HG03103 (cell line): ENCODE results near the gene UGT1A6.
"Not testable (repeated sequence)": the region's sequence is repeated elsewhere in the genome, so short reads cannot be mapped to it uniquely, and the experiment has no call there.

ENCODE experiments used
- ATAC-seq: cut with Tn5 transposase; IDR thresholded peaks from one replicate; pipeline ENCODE4 v1.9.1; 2021; ENCODE audit warnings: low read depth; ENCODE audit not compliant: unreplicated experiment

The UGT1A6 gene

GRCh38 chr2:233684640-233685039 is 8.1 kb upstream of the UGT1A6 start:
- ATAC-seq: no peak

GRCh38 chr2:233686928-233687327 is 5.8 kb upstream of the UGT1A6 start:
- ATAC-seq: no peak

GRCh38 chr2:233688341-233688740 is 4.3 kb upstream of the UGT1A6 start:
- no peak for ATAC-seq

DNA sequence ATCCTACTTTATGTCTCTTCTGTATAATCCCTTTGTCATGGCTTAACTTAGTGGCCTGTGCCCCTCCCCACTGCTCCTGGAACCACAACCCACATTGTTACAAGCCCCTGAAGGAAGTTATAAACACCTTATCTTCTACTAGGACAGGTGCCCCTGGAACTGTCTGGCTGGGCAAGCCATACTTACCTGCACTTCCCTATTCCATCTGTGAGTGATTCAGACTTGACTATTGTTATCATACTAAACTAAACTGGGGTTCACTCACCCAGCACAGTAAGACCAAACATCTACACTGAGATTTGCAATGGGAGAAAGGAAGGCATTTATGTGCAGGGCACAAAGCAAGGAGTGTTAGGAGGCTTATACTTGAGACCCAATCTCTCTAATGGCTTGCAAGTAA is 3.7 kb upstream of the UGT1A6 start:
- no peak for ATAC-seq

GRCh38 chr2:233689501-233689900 is 3.2 kb upstream of the UGT1A6 start:
- no peak for ATAC-seq

- no peak for ATAC-seq
These were observed 2.2 kb upstream of the UGT1A6 start for GRCh38 chr2:233690444-233690843.

DNA sequence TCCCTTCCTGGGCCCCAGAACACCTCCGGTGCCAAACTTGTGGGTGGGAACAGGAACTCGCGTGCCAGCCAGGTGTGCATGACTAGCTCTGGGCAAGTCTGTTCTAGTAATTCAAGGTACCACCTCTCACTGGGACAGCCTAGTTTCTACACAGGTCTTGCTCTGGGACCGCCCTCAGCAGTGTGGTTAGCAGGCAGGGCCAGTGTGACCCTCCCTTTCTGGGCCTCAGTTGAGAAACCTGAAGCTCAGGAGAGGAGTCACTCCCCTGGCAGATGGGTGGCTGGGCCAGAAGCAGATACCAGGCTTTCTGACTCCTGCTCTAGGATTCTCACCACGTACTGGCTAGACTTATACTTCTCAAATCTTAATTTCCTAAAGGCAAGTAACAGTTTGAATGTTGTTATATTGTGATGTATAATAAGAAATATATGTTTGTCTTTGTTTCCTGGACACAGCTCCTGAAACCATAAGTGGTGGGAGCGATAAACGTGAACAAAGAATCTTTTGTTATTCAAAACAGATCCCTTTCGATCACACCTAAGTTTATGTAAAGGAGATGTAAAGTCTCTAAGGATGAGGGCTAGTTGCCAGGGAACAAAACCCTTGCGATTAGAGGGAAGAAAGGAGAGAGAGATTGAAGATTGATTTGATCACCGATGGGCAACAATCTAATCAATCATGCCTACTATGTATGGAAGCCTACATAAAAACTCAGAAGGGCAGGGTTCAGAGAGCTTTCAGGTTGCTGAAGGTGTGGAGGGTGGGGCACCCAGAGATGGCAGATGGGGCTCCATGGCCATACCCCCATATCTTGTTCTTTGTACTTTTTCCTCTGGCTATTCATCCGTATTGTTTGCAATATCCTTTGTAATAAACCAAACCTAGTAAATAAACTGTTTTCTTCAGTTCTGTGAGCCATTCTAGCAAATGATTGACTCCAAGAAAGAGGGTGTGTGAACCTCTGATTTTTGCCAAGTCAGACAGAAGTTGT is 952 bp upstream of the UGT1A6 start:
- no peak for ATAC-seq

- ATAC-seq: no peak
These were observed 1.3 kb downstream of the UGT1A6 start for GRCh38 chr2:233693963-233694362.

- no peak for ATAC-seq
These were observed 6.0 kb downstream of the UGT1A6 start for GRCh38 chr2:233698740-233699139.

DNA sequence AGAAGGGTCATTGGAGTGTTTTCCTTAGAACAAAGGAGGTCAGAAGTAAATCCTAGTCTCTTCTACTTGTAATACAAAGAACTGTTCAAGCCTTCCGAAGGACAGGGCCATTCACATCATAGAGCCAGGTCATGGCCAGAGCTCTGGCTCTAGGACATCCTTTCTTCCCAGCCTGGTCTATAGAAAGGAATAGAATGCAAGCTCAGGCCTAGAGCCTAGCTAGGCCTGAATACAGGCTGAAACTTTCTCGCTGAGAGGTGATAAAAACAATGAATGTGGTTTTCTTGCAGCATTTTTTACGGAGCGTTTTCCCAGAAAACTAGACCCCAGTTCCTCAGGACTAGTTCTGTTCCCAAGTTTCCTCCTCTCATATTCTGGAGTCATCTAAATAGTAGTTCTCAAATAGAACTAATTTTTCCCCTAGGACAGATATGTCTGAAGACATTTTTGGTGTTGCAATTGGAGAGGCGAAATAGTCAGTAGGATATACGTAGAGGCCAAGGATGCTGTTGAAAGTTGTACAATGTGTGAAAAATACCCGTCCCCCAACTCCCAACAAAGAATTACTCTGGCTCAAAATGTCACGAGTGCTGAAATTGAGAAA is 6.8 kb downstream of the UGT1A6 start:
- no peak for ATAC-seq

GRCh38 chr2:233700028-233700635 is 7.4 kb downstream of the UGT1A6 start:
- no peak for ATAC-seq

DNA sequence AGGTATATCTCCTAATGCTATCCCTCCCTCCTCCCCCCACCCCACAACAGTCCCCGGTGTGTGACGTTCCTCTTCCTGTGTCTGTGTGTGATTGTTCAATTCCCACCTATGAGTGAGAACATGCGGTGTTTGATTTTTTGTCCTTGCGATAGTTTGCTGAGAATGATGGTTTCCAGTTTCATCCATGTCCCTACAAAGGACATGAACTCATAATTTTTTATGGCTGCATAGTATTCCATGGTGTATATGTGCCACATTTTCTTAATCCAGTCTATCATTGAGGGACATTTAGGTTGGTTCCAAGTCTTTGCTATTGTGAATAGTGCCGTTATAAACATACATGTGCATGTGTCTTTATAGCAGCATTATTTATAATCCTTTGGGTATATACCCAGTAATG is 8.2 kb downstream of the UGT1A6 start:
- ATAC-seq: not testable (repeated sequence)

DNA sequence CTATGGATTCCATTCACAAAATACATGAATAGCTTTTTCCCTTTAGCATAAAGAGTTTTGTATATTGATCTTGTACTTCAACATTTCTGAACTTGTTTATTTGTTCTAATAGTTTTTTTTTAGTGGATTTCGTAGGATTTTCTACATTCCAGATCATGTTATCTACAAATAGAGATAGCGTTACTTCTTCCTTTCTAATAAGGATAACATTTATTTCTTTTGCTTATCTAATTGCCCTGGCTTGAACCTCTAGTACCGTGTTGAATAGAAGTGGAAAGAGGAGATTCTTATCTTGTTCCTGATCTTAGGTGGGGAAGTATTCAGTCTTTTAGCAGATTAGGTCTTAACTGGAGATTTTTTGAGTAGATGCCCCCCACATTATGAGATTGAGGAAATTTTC is 9.5 kb downstream of the UGT1A6 start:
- ATAC-seq: no peak

DNA sequence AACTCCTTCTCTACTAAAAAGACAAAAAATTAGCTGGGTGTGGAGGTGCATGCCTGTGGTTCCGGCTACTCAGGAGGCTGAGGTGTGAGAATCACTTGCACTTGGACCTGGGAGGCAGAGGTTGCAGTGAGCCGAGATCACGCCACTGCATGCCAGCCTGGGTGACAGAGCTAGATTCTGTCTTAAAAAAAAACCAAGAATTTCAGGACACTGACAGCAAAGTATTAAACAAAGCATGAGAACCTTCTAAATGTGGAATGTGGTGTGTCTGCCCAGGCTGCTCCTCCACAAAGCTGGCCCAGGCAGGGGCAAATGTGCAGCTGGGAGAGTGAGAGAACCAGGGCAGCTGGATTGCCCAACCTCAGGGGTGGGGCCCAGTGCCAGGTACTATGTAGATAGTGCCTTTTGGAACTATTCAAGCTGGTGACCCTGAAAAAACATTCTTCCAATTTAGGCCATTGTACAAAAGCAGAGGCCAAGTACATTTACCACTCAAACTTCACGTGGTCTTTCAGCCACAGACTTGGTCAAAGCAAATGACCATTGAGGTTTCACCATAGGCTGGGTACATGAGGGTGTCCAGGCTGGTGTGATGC is 13.3 kb downstream of the UGT1A6 start:
- ATAC-seq: no peak

DNA sequence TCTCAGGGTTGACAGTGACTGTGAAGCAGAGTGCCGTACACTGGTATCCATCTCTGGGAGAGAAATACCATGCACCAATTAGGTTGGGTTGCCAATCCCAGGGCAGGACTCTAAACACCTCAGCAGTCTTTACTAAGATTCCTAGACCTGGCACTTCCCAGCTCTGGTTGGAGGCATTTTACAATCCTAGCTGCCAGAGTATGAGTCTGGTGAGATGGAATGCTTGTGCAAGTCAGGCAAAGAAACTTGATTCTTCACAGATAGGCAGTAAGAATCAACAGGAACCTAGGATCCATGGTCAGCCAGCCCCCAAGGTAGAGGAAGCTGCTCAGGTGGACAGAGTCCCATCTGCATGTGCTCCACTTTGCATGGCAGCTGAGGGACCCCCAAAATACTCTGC is 14.0 kb downstream of the UGT1A6 start:
- no peak for ATAC-seq

DNA sequence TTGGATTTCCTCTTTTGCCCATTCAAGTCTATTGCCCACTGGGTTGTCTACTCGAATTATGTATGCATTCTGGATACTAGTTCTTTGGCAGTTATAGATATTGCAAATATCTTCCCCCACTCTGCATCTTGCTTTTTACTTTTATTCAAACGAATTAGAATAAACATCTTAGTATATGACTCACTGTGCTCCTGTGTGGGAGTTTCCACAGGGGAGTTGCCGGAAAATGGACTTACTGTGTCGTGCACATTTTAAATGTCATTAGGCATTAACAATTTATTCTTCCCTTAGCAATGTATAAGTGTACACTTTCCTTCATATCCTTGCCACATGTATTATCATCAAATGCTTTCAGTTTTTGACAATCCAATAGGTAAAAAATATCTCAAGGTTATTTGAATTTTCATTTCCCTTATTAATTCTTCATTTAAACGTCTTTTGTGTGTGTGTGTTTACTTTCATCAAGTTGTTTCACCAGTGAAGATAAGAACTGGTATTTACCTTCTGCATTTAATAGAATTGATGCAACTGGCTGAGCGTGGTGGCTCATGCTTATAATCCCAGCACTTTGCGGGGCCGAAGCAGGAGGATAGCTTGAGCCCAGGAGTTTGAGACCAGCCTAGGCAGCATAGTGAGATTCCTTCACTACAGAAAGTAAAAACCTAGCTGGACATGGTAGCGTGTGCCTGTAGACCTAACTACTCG is 15.4 kb downstream of the UGT1A6 start:
- ATAC-seq: no peak

GRCh38 chr2:233708942-233709341 is 16.3 kb downstream of the UGT1A6 start:
- ATAC-seq: no peak

DNA sequence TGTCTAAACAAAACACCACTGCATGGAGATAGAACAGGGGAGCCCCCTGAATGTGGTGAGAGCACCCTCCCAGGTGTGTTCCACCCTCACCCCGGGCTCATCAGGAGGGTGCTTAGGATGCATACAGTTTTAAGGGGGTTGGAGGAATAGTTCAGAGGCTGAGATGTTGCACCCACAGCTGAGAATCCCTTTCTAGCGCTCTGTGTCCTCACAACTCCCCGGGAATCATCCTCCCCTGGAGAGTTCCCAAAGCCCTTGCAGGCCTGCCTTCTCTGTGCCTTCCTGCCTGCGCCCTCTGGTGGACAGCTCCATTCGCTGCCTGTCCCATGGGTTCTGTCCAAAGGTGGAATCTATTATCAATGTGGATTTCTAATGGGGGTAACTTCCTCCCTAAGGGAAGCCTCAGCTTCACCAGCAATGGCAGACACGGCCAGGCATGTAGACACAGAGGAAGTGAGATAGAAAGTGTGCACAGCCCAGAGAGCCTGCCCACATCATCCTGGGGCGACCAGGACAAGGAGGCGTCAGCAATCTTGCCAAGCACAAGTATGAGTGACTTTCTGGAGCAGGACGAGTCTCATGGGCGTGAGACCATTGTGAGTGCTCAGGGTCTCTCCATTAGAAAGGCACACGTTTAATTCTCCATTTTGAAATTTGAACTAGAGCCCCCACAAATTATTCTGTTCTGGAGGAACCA is 18.8 kb downstream of the UGT1A6 start:
- peak; percentile 60 for ATAC-seq

GRCh38 chr2:233712611-233713261 is 20.0 kb downstream of the UGT1A6 start, which contains the start of gene UGT1A5:
Gene UGT1A5, plus strand, starts transcription at chr2:233712907. Its CDS starts 85 bp downstream, at chr2:233712992.
- no peak for ATAC-seq
